ACHN (cell line): Measurements from ENCODE around the gene CERS1.

Experiments used
- DNase-seq: peaks from one replicate; pipeline ENCODE4 v3.0.0-alpha.2; 2015
- in situ Hi-C: cut with HindIII; loops from 2 replicates; pipeline ENCODE4 v1.10.0; 2017; ENCODE audit warnings: low sequenced_read_pairs, low pct_ligation_motif_present, low pct_unique_long_range_greater_than_20kb

CERS1 gene, protein sequence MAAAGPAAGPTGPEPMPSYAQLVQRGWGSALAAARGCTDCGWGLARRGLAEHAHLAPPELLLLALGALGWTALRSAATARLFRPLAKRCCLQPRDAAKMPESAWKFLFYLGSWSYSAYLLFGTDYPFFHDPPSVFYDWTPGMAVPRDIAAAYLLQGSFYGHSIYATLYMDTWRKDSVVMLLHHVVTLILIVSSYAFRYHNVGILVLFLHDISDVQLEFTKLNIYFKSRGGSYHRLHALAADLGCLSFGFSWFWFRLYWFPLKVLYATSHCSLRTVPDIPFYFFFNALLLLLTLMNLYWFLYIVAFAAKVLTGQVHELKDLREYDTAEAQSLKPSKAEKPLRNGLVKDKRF

DNA sequence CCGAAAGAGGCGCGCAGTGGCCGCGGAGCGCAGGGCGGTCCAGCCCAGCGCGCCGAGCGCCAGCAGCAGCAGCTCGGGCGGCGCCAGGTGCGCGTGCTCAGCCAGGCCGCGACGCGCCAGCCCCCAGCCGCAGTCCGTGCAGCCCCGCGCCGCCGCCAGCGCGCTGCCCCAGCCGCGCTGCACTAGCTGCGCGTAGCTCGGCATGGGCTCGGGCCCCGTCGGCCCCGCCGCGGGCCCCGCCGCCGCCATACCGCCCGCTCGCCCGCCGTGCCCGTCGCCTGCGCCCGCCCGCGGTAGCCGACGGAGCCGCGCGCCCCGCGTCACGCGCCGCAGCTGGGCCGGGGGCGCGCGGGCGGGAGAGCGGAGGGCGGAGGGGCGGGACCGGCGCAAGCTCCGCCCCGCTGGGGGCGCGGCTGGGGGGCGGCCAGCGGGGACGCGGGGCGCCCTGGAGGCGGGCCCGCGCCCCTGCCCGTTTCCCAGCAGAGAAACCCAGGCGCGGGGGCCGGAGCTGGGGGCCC is at the start of gene CERS1:
Gene CERS1 (minus strand): TSS at position 335 of the 518 bp plus-strand sequence. CDS start 86 bp downstream, at position 249.
- DNase-seq = no peak
- in situ Hi-C loops = no loop called here

DNA sequence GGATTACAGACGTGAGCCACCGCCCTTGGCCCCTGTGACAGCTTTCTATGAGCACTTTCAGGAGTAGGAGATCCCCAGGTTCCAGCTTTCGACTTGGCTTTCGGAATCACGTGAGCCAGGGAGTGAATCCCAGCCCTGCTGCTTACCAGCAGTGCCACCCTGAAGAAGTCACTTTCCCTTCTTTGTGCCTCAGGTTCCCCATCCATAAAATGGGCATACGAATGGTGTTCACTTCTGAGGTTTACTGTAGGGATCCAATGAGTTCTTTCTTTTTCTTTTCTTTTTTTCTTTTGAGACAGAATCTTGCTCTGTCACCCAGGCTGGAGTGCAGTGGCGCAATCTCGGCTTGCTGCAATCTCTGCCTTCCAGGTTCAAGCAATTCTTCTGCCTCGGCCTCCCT is 49.3 kb upstream of the CERS1 start:
- no peak for DNase-seq
- in situ Hi-C loops = no loop called here

DNA sequence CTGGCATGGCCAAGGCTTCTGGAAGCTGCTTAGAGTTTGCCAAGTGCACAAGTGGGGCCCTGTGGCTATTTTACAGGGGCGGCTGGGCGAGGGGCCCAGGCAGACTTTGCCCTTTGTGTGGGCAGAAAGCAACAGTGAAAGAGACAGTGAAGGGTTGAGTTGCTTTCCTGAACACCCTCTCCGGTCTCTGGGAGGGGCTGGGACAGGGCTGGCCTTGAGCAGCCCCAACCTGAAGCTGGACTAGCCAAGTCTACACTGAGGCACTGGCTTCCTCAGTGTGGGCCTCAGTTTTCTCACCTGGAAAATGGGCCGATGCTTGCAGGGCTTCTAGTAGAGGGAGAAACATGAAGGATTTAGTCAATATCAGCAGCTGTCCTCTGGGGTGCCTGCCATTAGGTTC is 47.5 kb upstream of the CERS1 start:
- no peak for DNase-seq
- in situ Hi-C loops = no loop called here

DNA sequence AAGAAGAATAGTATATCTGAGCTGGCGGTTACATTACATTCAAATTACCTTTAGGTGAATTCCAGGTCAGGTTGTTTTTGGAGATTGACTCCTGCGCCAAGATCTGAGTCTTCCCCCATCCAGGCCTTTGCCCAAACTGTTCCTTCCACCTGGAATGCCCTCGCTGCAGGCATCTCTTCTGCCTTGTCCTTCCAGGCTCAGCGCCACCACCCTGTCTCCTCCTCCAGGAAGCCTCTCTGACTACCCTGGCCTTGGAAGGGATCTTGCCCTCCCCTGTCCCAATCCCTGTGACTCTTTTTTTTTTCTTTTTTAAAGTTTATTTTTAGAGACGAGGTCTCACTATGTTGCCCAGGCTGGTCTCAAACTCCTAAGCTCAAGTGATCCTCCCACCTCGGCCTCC is 46.7 kb upstream of the CERS1 start:
- in situ Hi-C loops = no loop called here
- no peak for DNase-seq

DNA sequence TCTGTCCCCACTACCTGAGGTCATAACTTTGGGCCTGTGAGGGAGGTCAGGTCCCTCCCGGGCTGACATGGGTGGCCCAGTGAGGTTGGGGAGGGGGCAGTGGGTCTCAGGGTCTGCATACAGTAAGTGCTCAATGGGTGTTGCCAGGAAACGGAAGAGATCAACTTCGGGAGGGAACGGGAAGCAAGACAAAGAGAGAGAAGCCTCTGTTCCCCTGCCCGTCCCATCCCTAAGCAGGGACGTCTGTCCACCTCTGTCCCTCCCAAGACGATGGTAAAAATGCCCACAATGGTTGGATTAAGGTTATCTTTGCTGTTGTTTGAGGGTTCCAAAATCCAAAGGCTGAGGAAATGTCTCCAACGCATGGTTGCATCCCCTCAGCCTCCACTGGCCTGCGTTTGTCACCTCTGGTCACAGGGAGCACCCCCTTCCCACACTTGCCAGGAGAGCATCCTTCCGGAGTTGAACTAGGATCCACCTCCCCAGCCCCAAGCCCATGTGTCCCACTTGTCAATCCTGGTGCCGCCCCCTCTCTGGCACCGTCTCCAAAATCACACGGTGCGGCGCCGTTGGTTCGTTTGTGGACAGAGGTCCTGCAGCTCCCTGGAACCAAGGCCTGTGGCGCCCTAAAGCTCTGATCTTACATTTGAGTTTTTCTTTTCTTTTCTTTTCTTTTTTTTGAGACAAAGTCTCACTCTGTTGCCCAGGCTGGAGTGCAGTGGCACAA is 45.8 kb upstream of the CERS1 start:
- in situ Hi-C loops = no loop called here
- DNase-seq = no peak

DNA sequence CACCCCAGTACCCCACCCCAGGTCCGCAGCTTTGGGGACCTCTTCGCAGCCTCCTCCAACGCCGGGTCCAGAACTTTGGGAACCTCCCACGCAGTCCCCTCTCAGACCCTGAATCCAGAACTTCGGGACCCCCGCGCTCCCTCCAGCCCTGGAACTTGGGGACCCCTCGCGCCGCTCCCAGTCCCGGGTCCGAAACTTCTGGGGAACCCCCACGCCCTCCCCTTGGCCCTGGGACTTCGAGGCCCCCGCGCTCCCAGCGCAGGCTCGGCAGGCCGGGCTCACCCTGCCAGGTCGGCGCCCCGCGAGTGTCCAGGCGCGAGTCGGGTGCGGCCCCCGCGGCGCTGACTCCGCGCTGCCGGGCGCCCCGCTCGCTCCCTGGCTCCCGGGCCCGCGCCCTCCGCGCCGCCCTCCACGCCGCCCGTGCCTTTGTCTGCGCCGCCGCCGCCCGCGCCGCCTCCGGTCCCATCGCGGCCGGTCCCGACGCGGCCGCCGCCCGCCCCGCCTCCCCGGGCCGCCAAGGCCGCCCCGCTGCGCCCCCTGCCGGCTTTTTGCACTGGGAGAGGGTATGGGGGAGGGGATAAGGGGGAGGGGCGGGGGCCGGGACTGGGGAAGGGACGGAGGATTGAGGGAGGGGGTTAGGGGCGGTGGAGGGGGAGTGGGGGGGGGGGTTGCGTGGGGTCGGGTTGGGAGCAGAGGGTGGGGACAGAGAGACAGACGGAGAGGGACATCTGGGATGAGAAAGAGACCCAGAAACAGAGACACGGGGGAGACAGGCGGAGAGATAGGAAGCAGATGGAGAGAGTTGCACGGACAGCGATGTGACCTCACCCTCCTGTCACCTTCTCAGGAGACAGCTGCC is 45.0 kb upstream of the CERS1 start, which contains the start of gene HOMER3:
Gene HOMER3 (minus strand): TSS at position 449 of the 859 bp plus-strand sequence. CDS start 2,235 bp downstream, outside the sequence.
- in situ Hi-C loops = no loop called here
- peak; percentile 63 for DNase-seq

DNA sequence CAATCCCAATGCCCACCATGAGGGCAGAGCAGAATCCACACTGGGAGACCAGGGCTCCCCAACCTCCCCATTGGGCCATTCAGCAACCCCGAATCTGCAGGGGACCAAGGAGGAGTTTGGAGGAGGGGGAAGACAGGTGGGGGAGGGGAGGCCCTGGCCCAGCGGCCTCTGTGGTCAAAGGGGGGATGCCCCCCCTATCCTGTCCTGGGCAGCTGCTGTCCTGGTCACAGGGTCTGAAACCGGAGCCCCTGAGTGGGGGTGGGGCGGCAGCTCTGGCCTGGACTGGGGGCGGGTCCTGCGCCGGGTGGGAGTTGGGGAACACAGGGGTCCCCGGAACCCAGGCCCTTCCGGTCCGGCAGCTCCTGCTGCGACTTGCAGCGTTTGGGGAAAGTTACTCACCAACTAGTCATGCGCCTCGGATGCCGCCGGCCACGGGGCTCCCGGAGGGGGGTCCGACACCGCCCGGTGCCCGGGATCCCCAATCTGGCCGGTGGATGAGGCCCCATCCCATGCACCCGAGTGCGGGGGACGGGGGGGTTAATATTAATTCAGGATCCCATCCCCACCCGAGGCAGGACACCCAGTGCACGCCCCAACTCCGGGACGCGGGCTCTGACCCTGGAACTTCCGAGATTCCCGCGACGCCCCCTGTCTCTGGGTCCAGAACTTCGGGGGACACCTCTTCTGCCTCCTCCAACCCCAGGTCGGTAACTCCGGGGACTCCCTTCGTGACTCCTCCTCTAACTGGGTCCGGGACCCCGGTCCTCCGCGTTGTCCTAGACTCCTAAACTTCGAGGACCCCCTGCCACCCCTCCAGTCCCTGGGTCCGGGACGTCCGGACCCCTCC is 44.2 kb upstream of the CERS1 start:
- in situ Hi-C loops = no loop called here
- peak; percentile 64 for DNase-seq

DNA sequence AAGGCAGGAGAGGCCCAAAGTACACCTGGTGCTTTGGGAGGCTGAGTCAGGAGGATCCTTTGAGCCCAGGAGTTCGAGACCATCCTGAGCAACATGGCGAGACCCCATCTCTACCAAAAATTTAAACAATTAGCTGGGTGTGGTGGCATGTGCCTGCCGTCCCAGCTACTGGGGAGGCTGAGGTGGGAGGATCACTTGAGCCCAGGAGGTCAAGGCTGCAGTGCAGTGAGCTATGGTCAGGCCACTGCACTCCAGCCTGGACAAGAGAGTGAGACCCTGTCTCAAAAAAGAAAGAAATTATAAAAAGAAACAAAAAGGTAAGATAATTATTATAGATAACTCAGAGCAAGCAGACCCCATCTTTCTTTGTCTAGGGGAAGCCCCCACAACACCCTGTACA is 43.2 kb upstream of the CERS1 start:
- in situ Hi-C loops = no loop called here
- DNase-seq = no peak

DNA sequence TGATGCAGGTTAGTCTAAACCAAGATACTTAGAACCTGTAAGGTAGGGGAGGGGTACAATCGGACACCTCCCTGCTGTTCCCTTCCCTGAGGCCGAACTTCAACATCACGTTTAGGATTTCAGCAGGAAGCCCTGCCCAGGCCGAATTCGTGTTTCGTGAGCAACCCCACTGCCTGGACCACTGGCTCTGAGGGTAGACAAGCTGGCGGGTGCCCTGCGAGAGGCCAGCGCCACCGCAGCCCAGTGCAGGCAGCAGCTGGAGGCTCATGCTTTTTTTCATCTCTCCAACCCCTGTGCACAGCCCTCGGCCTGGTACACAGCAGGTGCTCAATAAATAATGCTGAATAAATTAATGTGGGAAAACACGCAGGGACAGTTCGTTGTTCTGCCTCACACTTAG is 37.3 kb upstream of the CERS1 start:
- DNase-seq = no peak
- in situ Hi-C loops = no loop called here

DNA sequence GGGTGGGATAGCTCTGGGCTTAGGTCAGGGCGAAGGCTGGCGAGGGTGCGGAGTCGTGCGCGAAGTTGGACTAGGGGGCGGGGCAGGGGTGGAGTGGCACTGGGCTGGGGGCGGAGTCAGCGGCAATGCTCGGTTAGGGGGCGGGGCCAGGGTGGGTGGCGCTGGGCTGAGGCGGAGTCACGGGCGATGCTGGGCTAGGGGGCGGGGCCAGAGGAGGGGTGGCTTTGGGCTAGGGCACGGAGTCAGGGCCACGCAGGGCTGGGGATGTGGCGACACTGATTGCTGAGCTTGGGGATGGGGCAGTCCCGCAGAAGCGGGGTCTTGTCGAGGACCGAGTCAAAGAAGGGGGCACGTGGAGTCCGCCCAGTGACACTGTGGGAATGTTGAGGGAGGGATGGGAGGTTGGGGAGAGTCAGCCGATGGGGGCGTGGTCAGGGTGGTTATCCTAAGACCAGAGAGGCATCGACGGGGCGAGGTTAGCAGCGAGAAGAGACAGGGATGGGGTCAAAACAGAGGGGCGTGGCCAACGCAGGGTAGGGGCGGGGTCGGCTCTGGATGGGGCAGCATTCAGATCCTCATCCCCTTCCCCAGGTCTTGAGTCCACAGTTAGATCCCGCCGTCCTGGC is 36.4 kb upstream of the CERS1 start:
- in situ Hi-C loops = no loop called here
- peak; percentile 35 for DNase-seq

DNA sequence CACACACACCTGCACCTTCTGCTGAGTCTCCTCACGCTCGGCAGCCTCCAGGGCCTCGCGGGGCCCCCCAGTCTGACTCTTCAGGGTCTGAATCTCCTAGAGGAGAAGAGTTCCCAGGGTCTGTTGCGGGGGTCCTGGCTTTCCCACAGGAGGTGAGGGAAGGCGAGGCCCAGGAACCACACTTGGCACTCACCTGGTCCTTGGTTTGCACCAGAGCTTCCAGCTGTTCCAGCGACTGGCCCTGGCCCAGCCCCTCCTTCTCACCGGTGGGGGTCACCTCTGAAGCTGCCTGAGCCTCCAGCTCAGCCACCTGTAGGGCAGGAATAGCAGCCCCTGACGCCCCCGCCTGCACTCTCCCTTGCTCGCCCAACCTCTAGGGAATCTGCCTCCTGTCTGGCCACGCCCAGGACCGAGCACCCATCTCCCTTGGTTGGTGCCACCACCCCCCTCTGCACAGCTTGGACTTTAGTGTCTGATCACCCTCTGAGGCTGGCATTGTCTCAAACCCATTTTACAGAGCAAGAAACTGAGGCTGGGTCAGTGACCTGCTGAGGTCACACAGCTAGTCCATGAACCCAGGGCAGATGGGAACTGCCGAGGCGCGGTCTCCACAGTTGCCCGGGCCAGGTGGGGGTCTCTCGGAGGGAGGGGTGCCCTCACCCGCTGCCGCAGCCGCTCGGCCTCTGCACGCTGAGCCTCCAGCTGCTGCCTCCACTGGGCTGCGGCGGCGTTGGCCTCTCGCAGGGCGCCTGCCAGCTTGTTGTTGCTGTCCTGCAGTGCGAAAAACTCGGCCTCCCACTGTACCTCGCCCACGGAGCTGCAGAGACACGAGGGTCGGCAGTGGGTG is 35.6 kb upstream of the CERS1 start:
- DNase-seq = no peak
- in situ Hi-C loops = no loop called here

DNA sequence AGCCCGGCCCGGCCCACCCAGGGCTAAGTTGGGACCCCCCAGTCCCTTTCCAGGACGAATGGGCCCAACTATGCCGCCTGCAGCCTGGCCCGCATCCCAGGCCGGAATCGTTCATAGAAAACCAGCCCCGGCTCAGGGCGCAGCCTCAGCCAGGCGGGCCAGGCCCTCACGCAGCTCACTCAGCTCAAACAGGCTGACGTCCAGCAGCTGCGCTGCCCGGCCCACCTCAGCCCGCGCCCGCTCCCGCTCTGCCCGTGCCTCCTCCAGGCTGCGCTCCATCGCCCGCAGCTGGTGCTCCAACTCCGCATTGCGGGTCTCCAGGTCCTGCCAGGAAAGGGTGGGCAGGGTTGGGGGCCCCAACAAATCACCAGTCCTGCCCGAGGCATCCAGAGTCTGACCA is 33.4 kb upstream of the CERS1 start:
- in situ Hi-C loops = no loop called here
- no peak for DNase-seq

DNA sequence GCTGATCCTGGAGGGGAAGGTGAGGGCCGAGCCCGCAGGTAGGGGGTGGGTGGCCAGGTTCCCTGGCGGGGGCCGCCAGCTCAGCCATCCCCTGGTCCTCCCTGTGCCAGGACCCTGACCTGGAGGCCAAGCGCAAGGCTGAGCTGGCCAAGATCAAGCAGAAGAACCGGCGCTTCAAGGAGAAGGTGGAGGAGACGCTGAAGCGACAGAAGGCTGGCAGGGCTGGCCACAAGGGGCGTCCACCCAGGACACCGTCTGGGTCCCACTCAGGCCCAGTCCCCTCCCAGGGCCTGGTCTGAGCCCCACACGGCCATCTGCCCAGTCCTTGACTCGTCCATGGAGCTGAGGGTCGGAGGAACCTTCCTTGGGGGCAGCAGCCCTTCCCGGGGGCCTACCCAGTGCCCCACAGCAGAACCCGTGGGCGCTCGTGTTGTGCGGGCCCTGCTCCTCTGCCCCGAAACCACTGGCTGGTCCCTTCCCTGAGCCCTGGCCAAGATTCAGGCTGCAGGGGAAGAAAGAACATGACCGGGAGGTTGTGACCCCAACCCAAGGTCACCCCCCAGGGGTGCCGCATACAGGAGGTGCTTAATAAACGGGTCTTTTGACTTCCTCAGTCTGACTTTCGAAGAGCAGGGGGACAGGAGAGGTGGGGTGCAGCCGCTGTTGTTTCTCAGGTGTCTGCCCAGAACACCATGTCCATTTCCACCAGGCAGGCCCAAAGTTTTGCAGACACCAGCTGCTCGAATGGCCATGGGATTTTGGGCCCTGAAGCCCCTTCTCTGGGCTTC is 32.3 kb upstream of the CERS1 start:
- DNase-seq = no peak
- in situ Hi-C loops = no loop called here

DNA sequence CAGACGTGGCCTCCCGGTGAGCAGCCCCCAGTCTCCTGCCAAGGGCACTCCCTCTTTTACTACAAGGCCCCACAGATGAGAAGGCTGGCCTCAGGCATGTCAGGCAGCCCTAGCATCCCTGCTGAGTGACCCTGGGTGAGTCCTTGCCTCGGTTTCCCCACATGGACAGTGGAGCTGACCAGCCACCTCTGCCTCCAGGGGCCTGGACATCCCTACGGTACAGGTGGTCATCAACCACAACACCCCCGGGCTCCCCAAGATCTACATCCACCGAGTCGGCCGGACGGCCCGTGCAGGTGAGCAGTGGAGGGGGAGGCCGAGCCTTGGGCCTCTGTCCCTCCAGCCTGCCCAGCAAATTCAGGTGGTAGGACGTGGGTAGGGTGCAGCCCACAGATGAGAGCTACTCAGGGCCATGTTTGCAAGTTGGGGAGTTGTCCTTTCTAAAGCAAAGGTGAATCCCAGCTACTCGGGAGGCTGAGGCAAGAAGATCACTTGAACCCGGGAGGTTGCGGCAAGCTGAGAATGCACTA is 28.8 kb upstream of the CERS1 start:
- in situ Hi-C loops = no loop called here
- DNase-seq = no peak

DNA sequence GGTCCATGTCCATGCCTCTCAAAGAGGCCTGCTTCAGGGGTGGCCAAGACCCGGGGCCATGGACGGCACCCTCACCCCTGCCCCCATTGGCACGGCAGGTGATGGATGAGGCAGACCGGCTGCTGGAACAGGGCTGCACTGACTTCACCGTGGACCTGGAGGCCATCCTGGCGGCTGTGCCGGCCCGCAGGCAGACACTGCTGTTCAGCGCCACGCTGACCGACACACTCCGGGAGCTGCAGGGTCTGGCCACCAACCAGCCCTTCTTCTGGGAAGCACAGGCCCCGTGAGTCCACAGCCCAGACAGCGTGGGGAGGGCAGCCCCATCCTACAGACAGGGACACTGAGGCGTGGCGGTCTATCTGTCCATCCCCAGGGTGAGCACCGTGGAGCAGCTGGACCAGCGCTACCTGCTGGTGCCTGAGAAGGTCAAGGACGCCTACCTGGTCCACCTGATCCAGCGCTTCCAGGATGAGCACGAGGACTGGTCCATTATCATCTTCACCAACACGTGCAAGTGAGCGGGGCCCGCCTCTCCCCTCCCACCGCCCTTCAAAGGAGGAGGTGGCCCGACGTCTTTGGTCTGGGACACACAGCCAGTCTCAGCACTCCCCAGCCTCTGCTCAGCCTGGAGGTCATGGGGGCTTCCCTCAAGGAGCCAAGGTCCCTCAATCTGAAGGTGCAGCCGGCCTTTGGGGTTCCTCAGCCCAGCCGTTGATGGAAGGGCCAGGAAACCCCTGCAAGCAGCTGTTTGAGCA is 26.4 kb upstream of the CERS1 start:
- DNase-seq = no peak
- in situ Hi-C loops = no loop called here
